Suprapubic skin (tissue), 4 donors: ENCODE measurements around the gene SCAMP1.

ENCODE experiments used
- EP300 ChIP-seq: sonication (generic); formaldehyde crosslinking; IDR thresholded peaks from one replicate; pipeline ENCODE4 v1.6.1; 2017; ENCODE audit warnings: antibody characterized with exemption
- POLR2A ChIP-seq, 2 donors: fragments of 450-650 bp; IDR thresholded peaks; one replicate each; pipeline ENCODE4 v1.6.1; 2017; ENCODE audit warnings: antibody characterized with exemption in 2 of 2, mild to moderate bottlenecking in 2 of 2, moderate library complexity in 2 of 2
- POLR2AphosphoS5 ChIP-seq, 3 donors: sonication (generic); formaldehyde crosslinking; IDR thresholded peaks; one replicate each; pipeline ENCODE4 v1.6.1; 2017; ENCODE audit warnings: antibody characterized with exemption in 3 of 3
- TF ChIP-seq, protein P1 (sequence below), 2 donors: fragments of 200-600 bp in 1 of 2; fragments of 450-650 bp in 1 of 2; sonication (generic) in 1 of 2; IDR thresholded peaks; one replicate each; pipeline ENCODE4 v1.5.1; 2016 to 2019; ENCODE audit warnings: antibody characterized with exemption in 2 of 2, mild to moderate bottlenecking in 1 of 2, moderate library complexity in 1 of 2

DNA sequence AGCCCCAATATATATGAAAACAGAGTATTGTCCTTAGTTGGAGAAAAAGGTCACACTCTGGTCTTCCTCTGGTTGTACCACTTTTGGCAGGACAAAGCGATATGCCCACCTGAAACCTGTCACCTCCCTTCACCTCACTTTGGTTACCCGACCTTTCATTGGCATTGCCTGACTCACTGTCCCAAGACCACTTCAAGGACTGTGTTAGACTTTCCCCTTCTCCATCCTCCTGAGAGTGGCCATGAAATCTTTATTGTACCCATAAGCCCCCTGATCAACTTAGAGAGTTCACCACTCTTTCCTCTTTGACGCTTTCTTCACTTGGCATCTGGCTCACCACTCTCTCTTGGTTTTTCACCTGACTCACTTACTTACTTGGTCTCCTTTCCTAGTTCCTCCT lies 33.5 kb upstream of the SCAMP1 start:
- TF ChIP-seq, protein P1, sequence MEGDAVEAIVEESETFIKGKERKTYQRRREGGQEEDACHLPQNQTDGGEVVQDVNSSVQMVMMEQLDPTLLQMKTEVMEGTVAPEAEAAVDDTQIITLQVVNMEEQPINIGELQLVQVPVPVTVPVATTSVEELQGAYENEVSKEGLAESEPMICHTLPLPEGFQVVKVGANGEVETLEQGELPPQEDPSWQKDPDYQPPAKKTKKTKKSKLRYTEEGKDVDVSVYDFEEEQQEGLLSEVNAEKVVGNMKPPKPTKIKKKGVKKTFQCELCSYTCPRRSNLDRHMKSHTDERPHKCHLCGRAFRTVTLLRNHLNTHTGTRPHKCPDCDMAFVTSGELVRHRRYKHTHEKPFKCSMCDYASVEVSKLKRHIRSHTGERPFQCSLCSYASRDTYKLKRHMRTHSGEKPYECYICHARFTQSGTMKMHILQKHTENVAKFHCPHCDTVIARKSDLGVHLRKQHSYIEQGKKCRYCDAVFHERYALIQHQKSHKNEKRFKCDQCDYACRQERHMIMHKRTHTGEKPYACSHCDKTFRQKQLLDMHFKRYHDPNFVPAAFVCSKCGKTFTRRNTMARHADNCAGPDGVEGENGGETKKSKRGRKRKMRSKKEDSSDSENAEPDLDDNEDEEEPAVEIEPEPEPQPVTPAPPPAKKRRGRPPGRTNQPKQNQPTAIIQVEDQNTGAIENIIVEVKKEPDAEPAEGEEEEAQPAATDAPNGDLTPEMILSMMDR (IDR thresholded peaks at IDR 0.05): no peak
- no peak for TF ChIP-seq POLR2AphosphoS5 (IDR thresholded peaks at IDR 0.05)
- no peak for TF ChIP-seq EP300
- no peak for TF ChIP-seq POLR2A (IDR thresholded peaks at IDR 0.05)
